Measurements from ENCODE around the gene ADCY9.

Gene ADCY9

GRCh38 chr16:4055748-4056147, 60.5 kb downstream of the ADCY9 start:
- no peaks in the 10 kb centered on the region for H3K27me3 ChIP-seq (ENCODE audit: insufficient read depth, poor library complexity, severe bottlenecking)
- TF ChIP-seq SPI1 (IDR thresholded peaks at IDR 0.05; ENCODE audit: borderline replicate concordance, low read depth) (no peak), CTCF (IDR thresholded peaks at IDR 0.05; ENCODE audit: insufficient read depth, low read length) (no peak), REST (IDR thresholded peaks at IDR 0.05; ENCODE audit: insufficient replicate concordance, low read depth) (no peak), GABPA (IDR thresholded peaks at IDR 0.05; ENCODE audit: low read depth) (no peak)
- DNase-seq (ENCODE audit: low read depth in 1 of 2, low spot score in 1 of 2) = no peak
- H3K27ac ChIP-seq (replicated peaks) = no peak overlapping the region
- H3K4me3 ChIP-seq (replicated peaks; ENCODE audit: insufficient read depth, low read length) = no peak overlapping the region

GRCh38 chr16:4053301-4053845, 62.9 kb downstream of the ADCY9 start:
- TF ChIP-seq POLR2AphosphoS5 (IDR thresholded peaks at IDR 0.05; ENCODE audit: low read depth) (peak; percentile 61; the same call in 1 of the 2 replicates), CTCF (IDR thresholded peaks at IDR 0.05; ENCODE audit: insufficient read depth, low read length) (no peak), SPI1 (IDR thresholded peaks at IDR 0.05; ENCODE audit: borderline replicate concordance, low read depth) (no peak), GABPA (IDR thresholded peaks at IDR 0.05; ENCODE audit: low read depth) (0 out of 2 replicates have a peak, but pooled peaks have one; percentile 12), REST (IDR thresholded peaks at IDR 0.05; ENCODE audit: insufficient replicate concordance, low read depth) (peak; percentile 53)
- H3K27ac ChIP-seq (replicated peaks) = peak overlapping the region; percentile 81
- peak overlapping the region; percentile 16 for H3K4me3 ChIP-seq (replicated peaks; ENCODE audit: insufficient read depth, low read length)
- peak in 1 of 2 experiments; percentile 90 for DNase-seq (ENCODE audit: low read depth in 1 of 2, low spot score in 1 of 2)
- no peaks in the 10 kb centered on the region for H3K27me3 ChIP-seq (ENCODE audit: insufficient read depth, poor library complexity, severe bottlenecking)

GRCh38 chr16:4052801-4053293, 63.4 kb downstream of the ADCY9 start:
- Histone ChIP-seq H3K4me3 (replicated peaks; ENCODE audit: insufficient read depth, low read length) (0 out of 2 replicates have a peak overlapping the region, but pooled peaks have one; percentile 7), H3K27me3 (ENCODE audit: insufficient read depth, poor library complexity, severe bottlenecking) (no peaks in the 10 kb centered on the region), H3K27ac (replicated peaks) (peak overlapping the region; percentile 81)
- TF ChIP-seq REST (IDR thresholded peaks at IDR 0.05; ENCODE audit: insufficient replicate concordance, low read depth) = no peak
- no peak for TF ChIP-seq SPI1 (IDR thresholded peaks at IDR 0.05; ENCODE audit: borderline replicate concordance, low read depth)
- no peak for TF ChIP-seq GABPA (IDR thresholded peaks at IDR 0.05; ENCODE audit: low read depth)
- TF ChIP-seq POLR2AphosphoS5 (IDR thresholded peaks at IDR 0.05; ENCODE audit: low read depth) = no peak; the same call in 1 of the 2 replicates
- TF ChIP-seq CTCF (IDR thresholded peaks at IDR 0.05; ENCODE audit: insufficient read depth, low read length) = no peak
- peak; percentile 70 to 84 for DNase-seq (ENCODE audit: low read depth in 1 of 2, low spot score in 1 of 2)
